Liver (tissue), 9 donors: ENCODE measurements around the gene OSBPL1A. TPM values are rescaled to one million over a fixed set of nuclear protein-coding genes. Genes with fewer than 3 reads are reported as not detected.

Experiments
- DNase-seq: peaks from one replicate; pipeline ENCODE4 v3.0.0-alpha.2; 2017; ENCODE audit warnings: low spot score
- H3K27ac ChIP-seq, 2 donors: one replicate each; pipeline ENCODE4 v1.7.0; 2013; ENCODE audit warnings: inconsistent platforms in 2 of 2, low read length in 2 of 2, control low read depth in 1 of 2, low read depth in 1 of 2, mild to moderate bottlenecking in 1 of 2
- H3K27me3 ChIP-seq, 4 donors: one replicate each; pipeline versions ENCODE4 v1.6.1 to v1.7.0; 2013; ENCODE audit warnings: low read length in 3 of 4, inconsistent platforms in 1 of 4, mild to moderate bottlenecking in 1 of 4, moderate library complexity in 1 of 4; ENCODE audit not compliant: control insufficient read depth in 4 of 4, insufficient read depth in 4 of 4
- H3K36me3 ChIP-seq, 4 donors: one replicate each; pipeline versions ENCODE4 v1.6.1 to v1.7.0; 2013; ENCODE audit warnings: low read length in 3 of 4, mild to moderate bottlenecking in 3 of 4, low read depth in 1 of 4, moderate library complexity in 1 of 4; ENCODE audit not compliant: control insufficient read depth in 4 of 4, insufficient read depth in 3 of 4
- H3K4me1 ChIP-seq, 4 donors: one replicate each; pipeline versions ENCODE4 v1.6.1 to v1.7.0; 2013; ENCODE audit warnings: low read length in 3 of 4, mild to moderate bottlenecking in 3 of 4, moderate library complexity in 1 of 4; ENCODE audit not compliant: control insufficient read depth in 4 of 4, insufficient read depth in 4 of 4
- H3K4me3 ChIP-seq, 3 donors: one replicate each; pipeline versions ENCODE4 v1.6.1 to v1.7.0; 2013; ENCODE audit warnings: low read length in 3 of 3, control low read depth in 1 of 3, low read depth in 1 of 3, mild to moderate bottlenecking in 1 of 3
- H3K9ac ChIP-seq, 2 donors: one replicate each; pipeline ENCODE4 v1.7.0; 2013; ENCODE audit warnings: low read length in 2 of 2, mild to moderate bottlenecking in 2 of 2, moderate library complexity in 2 of 2, control low read depth in 1 of 2, low read depth in 1 of 2
- H3K9me3 ChIP-seq, 4 donors: one replicate each; pipeline versions ENCODE4 v1.6.1 to v1.7.0; 2013; ENCODE audit warnings: low read length in 3 of 4; ENCODE audit not compliant: control insufficient read depth in 4 of 4
- EGR1 ChIP-seq, 2 donors: IDR thresholded peaks; 2 replicates each; pipeline ENCODE4 v1.6.1; 2016 to 2018; ENCODE audit warnings: antibody characterized with exemption in 2 of 2, low read depth in 2 of 2
- FOXA1 ChIP-seq: IDR thresholded peaks from 2 replicates; pipeline ENCODE4 v1.6.1; 2016; ENCODE audit warnings: antibody characterized with exemption
- FOXA2 ChIP-seq: IDR thresholded peaks from 2 replicates; pipeline ENCODE4 v1.6.1; 2016; ENCODE audit warnings: antibody characterized with exemption
- GABPA ChIP-seq, 2 donors: IDR thresholded peaks in 1 of 2; conservative IDR thresholded peaks in 1 of 2; 2 replicates each; pipeline ENCODE4 v1.6.1; 2016; ENCODE audit warnings: antibody characterized with exemption in 2 of 2, mild to moderate bottlenecking in 1 of 2, moderate library complexity in 1 of 2
- HNF4A ChIP-seq, 2 donors: conservative IDR thresholded peaks; 2 replicates each; pipeline ENCODE4 v1.6.1; 2016; ENCODE audit warnings: antibody characterized with exemption in 2 of 2, mild to moderate bottlenecking in 2 of 2
- HNF4G ChIP-seq: IDR thresholded peaks from 2 replicates; pipeline ENCODE4 v1.6.1; 2016; ENCODE audit warnings: antibody characterized with exemption
- JUND ChIP-seq, 2 donors: IDR thresholded peaks; 2 replicates each; pipeline ENCODE4 v1.6.1; 2016; ENCODE audit warnings: antibody characterized with exemption in 2 of 2
- MAX ChIP-seq: IDR thresholded peaks from 2 replicates; pipeline ENCODE4 v1.6.1; 2016; ENCODE audit warnings: antibody characterized with exemption
- NR2F2 ChIP-seq: IDR thresholded peaks from 2 replicates; pipeline ENCODE4 v1.6.1; 2016; ENCODE audit warnings: antibody characterized with exemption
- RAD21 ChIP-seq, 2 donors: IDR thresholded peaks; 2 replicates each; pipeline ENCODE4 v1.6.1; 2016; ENCODE audit warnings: antibody characterized with exemption in 2 of 2, mild to moderate bottlenecking in 2 of 2
- RXRA ChIP-seq, 2 donors: IDR thresholded peaks; 2 replicates each; pipeline ENCODE4 v1.6.1; 2017 to 2018; ENCODE audit warnings: antibody characterized with exemption in 2 of 2, mild to moderate bottlenecking in 1 of 2
- SP1 ChIP-seq: IDR thresholded peaks from 2 replicates; pipeline ENCODE4 v1.6.1; 2018; ENCODE audit warnings: antibody characterized with exemption, mild to moderate bottlenecking
- TAF1 ChIP-seq: conservative IDR thresholded peaks from 2 replicates; pipeline ENCODE4 v1.6.1; 2016; ENCODE audit warnings: antibody characterized with exemption, mild to moderate bottlenecking
- YY1 ChIP-seq: IDR thresholded peaks from 2 replicates; pipeline ENCODE4 v1.6.1; 2016; ENCODE audit warnings: antibody characterized with exemption, mild to moderate bottlenecking
- ZBTB33 ChIP-seq: IDR thresholded peaks from 2 replicates; pipeline ENCODE4 v1.6.1; 2016; ENCODE audit warnings: antibody characterized with exemption
- polyA plus RNA-seq, 2 donors: library from polyadenylated mRNA; stranded (reverse) in 1 of 2; unstranded in 1 of 2; fragments of 200-250 nt in 1 of 2; fragments of >200 nt in 1 of 2; fragmentation: Nextera tagmentation in 1 of 2; extraction: Ambion mirVana in 1 of 2; gene quantifications; one replicate each; pipeline versions ENCODE4 v1.2.1 to v1.2.3, GENCODE V29; 2013 to 2015
- total RNA-seq, 2 donors: library from RNA; depleted of rRNA; stranded (reverse); fragments of >200 nt; gene quantifications; one replicate each; pipeline ENCODE4 v1.2.3, GENCODE V29; 2014
- TF ChIP-seq, protein P1 (sequence below): fragments of 150-350 bp; IDR thresholded peaks from 2 replicates; pipeline ENCODE4 v1.5.1; 2017; ENCODE audit warnings: improper control_type of control experiment, low read depth, low read length; ENCODE audit not compliant: missing input control
- TF ChIP-seq, protein P2 (sequence below): IDR thresholded peaks from 2 replicates; pipeline ENCODE4 v1.6.1; 2016; ENCODE audit warnings: antibody characterized with exemption
- TF ChIP-seq, protein P3 (sequence below): IDR thresholded peaks from 2 replicates; pipeline ENCODE4 v1.6.1; 2016; ENCODE audit warnings: antibody characterized with exemption, mild to moderate bottlenecking
- donor health status: healthy.
- donor health status: healthy.
- donor health status: healthy.
- donor health status: healthy.
- donor health status: healthy.

OSBPL1A gene
- total and polyA plus RNA-seq, 4 donors: 5.4 to 12.6 (median 8.9) TPM

- TF ChIP-seq FOXA2: no peak
- no peak for TF ChIP-seq EGR1 (IDR thresholded peaks at IDR 0.05; ENCODE audit: low read depth in 2 of 2)
- no peak for TF ChIP-seq FOXA1
- TF ChIP-seq HNF4G: no peak
- TF ChIP-seq, protein P1, sequence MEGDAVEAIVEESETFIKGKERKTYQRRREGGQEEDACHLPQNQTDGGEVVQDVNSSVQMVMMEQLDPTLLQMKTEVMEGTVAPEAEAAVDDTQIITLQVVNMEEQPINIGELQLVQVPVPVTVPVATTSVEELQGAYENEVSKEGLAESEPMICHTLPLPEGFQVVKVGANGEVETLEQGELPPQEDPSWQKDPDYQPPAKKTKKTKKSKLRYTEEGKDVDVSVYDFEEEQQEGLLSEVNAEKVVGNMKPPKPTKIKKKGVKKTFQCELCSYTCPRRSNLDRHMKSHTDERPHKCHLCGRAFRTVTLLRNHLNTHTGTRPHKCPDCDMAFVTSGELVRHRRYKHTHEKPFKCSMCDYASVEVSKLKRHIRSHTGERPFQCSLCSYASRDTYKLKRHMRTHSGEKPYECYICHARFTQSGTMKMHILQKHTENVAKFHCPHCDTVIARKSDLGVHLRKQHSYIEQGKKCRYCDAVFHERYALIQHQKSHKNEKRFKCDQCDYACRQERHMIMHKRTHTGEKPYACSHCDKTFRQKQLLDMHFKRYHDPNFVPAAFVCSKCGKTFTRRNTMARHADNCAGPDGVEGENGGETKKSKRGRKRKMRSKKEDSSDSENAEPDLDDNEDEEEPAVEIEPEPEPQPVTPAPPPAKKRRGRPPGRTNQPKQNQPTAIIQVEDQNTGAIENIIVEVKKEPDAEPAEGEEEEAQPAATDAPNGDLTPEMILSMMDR: no peak
- TF ChIP-seq YY1: no peak
- no peak for TF ChIP-seq ZBTB33
- no peak for TF ChIP-seq MAX
- no peak for TF ChIP-seq NR2F2
- no peak for TF ChIP-seq GABPA (IDR thresholded peaks at IDR 0.05 in 1 of 2, conservative IDR thresholded peaks at IDR 0.05 in 1 of 2)
- TF ChIP-seq RAD21 (IDR thresholded peaks at IDR 0.05): no peak
- TF ChIP-seq JUND (IDR thresholded peaks at IDR 0.05): no peak
- TF ChIP-seq, protein P2, sequence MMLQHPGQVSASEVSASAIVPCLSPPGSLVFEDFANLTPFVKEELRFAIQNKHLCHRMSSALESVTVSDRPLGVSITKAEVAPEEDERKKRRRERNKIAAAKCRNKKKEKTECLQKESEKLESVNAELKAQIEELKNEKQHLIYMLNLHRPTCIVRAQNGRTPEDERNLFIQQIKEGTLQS: no peak
- TF ChIP-seq, protein P3, sequence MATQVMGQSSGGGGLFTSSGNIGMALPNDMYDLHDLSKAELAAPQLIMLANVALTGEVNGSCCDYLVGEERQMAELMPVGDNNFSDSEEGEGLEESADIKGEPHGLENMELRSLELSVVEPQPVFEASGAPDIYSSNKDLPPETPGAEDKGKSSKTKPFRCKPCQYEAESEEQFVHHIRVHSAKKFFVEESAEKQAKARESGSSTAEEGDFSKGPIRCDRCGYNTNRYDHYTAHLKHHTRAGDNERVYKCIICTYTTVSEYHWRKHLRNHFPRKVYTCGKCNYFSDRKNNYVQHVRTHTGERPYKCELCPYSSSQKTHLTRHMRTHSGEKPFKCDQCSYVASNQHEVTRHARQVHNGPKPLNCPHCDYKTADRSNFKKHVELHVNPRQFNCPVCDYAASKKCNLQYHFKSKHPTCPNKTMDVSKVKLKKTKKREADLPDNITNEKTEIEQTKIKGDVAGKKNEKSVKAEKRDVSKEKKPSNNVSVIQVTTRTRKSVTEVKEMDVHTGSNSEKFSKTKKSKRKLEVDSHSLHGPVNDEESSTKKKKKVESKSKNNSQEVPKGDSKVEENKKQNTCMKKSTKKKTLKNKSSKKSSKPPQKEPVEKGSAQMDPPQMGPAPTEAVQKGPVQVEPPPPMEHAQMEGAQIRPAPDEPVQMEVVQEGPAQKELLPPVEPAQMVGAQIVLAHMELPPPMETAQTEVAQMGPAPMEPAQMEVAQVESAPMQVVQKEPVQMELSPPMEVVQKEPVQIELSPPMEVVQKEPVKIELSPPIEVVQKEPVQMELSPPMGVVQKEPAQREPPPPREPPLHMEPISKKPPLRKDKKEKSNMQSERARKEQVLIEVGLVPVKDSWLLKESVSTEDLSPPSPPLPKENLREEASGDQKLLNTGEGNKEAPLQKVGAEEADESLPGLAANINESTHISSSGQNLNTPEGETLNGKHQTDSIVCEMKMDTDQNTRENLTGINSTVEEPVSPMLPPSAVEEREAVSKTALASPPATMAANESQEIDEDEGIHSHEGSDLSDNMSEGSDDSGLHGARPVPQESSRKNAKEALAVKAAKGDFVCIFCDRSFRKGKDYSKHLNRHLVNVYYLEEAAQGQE: no peak
- TF ChIP-seq SP1: no peak
- TF ChIP-seq HNF4A (conservative IDR thresholded peaks at IDR 0.05): no peak
- TF ChIP-seq TAF1: no peak
- no peak for TF ChIP-seq RXRA (IDR thresholded peaks at IDR 0.05)
- no peaks in the 10 kb centered on the region for H3K36me3 ChIP-seq
- H3K4me1 ChIP-seq: no peaks in the 10 kb centered on the region
- H3K4me3 ChIP-seq: no peak overlapping the region
- H3K9me3 ChIP-seq: no peaks in the 10 kb centered on the region
- DNase-seq: no peak
- no peak overlapping the region for H3K9ac ChIP-seq
- H3K27ac ChIP-seq: no peak overlapping the region
- no peaks in the 10 kb centered on the region for H3K27me3 ChIP-seq
Measured at GRCh38 chr18:24322584-24323136, 75.0 kb downstream of the OSBPL1A start.
